Measurements from ENCODE around the gene MRPL30.
"Not testable (repeated sequence)": the region's sequence is repeated elsewhere in the genome, so short reads cannot be mapped to it uniquely, and the experiment has no call there.

MRPL30 gene

GRCh38 chr2:99187011-99187410 is 6.0 kb downstream of the MRPL30 start:
- TF ChIP-seq CTCF (conservative IDR thresholded peaks at IDR 0.05; ENCODE audit: low read depth, low read length) = no peak
- DNase-seq (ENCODE audit: low read depth) = no peak
- H3K4me3 ChIP-seq (ENCODE audit: low read depth, low read length) = no peak overlapping the region

GRCh38 chr2:99188357-99188756 is 7.4 kb downstream of the MRPL30 start:
- no peak for DNase-seq (ENCODE audit: low read depth)
- no peak for TF ChIP-seq CTCF (conservative IDR thresholded peaks at IDR 0.05; ENCODE audit: low read depth, low read length)
- no peak overlapping the region for H3K4me3 ChIP-seq (ENCODE audit: low read depth, low read length)

GRCh38 chr2:99190548-99190947 is 9.6 kb downstream of the MRPL30 start:
- no peak for DNase-seq (ENCODE audit: low read depth)
- TF ChIP-seq CTCF (conservative IDR thresholded peaks at IDR 0.05; ENCODE audit: low read depth, low read length) = peak; percentile 39
- no peak overlapping the region for H3K4me3 ChIP-seq (ENCODE audit: low read depth, low read length)

GRCh38 chr2:99192364-99192763 is 11.4 kb downstream of the MRPL30 start:
- not testable (repeated sequence) for H3K4me3 ChIP-seq (ENCODE audit: low read depth, low read length); DNase-seq (ENCODE audit: low read depth)

GRCh38 chr2:99198103-99198841 is 17.3 kb downstream of the MRPL30 start:
- TF ChIP-seq CTCF (conservative IDR thresholded peaks at IDR 0.05; ENCODE audit: low read depth, low read length) = no peak
- DNase-seq (ENCODE audit: low read depth) = no peak
- no peak overlapping the region for H3K4me3 ChIP-seq (ENCODE audit: low read depth, low read length)

GRCh38 chr2:99200076-99200800 is 19.3 kb downstream of the MRPL30 start:
- no peak for DNase-seq (ENCODE audit: low read depth)
- no peak overlapping the region for H3K4me3 ChIP-seq (ENCODE audit: low read depth, low read length)
- TF ChIP-seq CTCF (conservative IDR thresholded peaks at IDR 0.05; ENCODE audit: low read depth, low read length) = no peak

GRCh38 chr2:99201959-99202678 is 21.1 kb downstream of the MRPL30 start:
- no peak for DNase-seq (ENCODE audit: low read depth)
- no peak overlapping the region for H3K4me3 ChIP-seq (ENCODE audit: low read depth, low read length)
- peak; percentile 30 for TF ChIP-seq CTCF (conservative IDR thresholded peaks at IDR 0.05; ENCODE audit: low read depth, low read length)
